Measurements from ENCODE around the gene CAST.
"Not testable (repeated sequence)": the region's sequence is repeated elsewhere in the genome, so short reads cannot be mapped to it uniquely, and the experiment has no call there.

The CAST gene

GRCh38 chr5:96785326-96786109 is 123.3 kb downstream of the CAST start:
- DNase-seq = no peak

DNA sequence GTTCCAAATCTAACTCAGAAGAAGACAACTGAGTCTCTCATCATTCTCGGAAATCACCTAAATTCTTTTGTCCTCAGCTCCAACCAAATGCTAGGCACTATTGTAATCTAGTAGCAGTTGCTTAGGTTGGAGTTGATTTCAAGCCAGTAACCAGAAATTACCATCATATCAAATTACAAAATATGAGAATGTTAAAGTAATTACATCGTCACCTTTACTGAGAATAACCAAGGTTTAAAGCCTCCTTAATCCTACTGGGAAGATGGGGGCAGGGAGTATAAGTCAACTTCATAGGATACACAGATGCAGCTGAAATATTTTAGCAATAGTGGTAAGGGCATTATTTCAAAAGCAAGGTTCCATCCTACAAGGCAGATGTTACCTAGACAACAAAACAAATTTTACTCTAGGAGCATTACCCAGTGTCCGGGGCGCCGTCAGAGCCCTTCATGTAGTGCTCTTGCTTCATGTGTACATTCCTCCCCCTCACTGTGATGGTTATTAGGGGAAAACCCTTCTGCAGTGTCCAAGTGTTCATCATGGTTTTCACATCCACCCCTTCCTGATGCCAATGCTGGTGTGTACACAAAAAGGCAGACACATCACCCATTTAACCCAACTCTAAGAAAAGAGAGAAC is 126.1 kb downstream of the CAST start:
- peak; percentile 29 for DNase-seq

- no peak for DNase-seq
These were observed 127.7 kb downstream of the CAST start for GRCh38 chr5:96789794-96790330.

DNA sequence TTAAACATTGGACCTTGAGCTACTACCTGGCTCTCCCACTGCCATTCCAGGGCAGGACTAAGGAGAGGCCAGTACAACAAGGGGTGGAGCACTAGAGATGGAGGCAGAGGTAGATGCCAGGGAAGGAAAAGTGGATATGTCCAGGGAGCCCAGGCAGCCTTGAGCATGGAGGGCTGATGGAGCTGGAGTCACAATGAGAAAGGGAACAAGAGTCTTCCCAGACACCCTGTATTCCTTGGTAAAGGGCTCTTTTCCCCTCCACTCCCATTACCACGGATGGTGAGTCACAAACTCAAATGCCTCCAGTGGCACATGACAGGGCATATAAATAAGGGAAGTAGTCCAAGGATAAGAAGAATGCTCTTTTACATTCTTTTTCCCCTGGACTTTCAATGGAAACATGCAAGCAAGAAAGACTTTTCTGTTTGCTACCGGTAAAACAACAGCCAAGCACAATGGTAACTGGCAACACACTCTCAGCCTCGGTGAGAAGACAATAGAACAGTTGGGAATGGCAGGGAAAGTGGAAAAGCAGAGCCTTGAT is 128.9 kb downstream of the CAST start:
- peak; percentile 22 for DNase-seq

DNA sequence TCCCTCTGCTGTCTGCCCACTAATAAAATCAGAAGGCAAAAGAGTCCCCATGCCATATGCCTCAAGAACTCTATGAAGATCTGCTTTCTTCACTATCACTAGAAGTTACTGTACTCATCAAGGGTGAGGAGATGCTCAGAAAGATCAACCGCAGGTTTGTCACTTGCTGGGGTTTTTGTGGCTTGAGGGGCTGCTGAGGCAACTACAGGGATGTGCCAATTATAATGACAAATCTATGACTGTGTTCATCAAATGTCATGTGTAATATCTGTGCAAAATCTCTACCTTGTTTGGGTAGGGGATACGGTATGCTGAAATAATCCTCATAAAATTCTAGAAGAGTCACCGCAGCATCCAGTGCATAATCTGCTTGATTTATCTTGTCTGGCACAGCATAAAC is 132.6 kb downstream of the CAST start:
- DNase-seq = no peak

DNA sequence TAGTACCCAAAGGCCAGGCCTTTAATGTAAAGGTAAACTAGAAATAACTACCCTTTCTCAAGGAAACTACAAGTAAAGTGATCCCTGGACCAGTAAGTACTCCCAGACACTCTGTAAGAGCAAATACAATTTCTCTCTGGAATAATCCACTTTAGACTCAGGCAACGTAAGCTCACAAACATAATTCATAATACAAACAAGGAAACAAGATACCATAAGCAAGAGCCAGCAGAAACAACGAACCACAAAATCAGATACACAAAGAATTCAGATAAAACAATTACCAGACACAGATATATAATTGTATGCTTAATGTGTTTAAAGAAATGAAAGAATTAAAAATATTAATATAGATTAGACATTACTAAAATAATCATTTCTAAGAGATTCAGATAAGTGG is 133.4 kb downstream of the CAST start:
- DNase-seq = no peak

- no peak for DNase-seq
These were observed 134.3 kb downstream of the CAST start for GRCh38 chr5:96796434-96796833.

- not testable (repeated sequence) for DNase-seq
These were observed 139.5 kb downstream of the CAST start for GRCh38 chr5:96801718-96802117.

- peak; percentile 32 for DNase-seq
These were observed 145.0 kb downstream of the CAST start for GRCh38 chr5:96807075-96807654.

- no peak for DNase-seq
These were observed 146.3 kb downstream of the CAST start for GRCh38 chr5:96808541-96808828.

DNA sequence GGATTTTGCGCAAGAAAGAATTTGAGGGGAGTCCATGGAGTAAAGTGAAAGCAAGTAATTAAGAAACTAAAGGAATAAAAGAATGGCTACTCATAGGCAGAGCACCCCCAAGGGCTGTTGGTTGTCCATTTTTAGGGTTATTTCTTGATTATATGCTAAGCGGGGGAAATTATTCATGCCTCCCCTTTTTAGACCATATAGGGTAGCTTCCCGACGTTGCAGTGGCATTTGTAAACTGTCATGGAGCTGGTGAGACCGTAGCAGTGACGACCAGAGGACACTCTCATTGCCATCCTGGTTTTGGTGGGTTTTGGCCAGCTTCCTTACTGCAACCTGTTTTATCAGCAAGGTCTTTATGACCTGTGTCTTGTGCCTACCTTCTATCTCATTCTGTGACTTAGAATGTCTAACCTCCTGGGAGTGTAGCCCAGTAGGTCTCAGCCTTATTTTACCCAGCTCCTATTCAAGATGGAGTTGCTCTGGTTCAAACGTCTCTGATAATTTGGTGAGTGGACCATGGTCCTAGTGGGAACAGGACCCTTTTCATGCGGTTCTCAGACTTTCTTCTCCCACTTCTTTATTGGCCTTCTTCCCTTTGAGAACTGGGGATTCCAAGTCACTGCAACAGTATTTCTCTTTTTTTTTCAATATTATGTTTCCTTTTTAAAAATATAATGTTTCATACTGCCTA is 146.8 kb downstream of the CAST start:
- DNase-seq = no peak

DNA sequence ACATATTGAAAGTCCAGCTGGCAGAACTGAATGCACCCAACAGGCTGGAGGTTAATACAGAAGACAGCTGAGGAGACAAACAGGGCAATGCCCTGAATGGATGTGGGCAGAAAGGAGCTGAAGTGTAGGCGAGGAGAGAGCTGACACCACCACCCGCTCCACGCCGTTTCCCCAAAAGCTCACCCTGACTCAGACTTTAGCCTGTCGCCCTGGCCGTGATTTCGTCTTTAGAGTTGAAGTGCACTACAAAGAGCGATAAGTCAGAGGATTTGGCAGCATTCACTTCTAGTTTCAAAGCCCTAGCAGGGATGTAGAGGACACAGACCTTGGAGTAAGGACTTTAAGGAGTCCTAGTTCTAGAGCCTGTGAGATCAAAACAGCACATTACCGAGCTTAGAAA is 147.7 kb downstream of the CAST start:
- DNase-seq = no peak

DNA sequence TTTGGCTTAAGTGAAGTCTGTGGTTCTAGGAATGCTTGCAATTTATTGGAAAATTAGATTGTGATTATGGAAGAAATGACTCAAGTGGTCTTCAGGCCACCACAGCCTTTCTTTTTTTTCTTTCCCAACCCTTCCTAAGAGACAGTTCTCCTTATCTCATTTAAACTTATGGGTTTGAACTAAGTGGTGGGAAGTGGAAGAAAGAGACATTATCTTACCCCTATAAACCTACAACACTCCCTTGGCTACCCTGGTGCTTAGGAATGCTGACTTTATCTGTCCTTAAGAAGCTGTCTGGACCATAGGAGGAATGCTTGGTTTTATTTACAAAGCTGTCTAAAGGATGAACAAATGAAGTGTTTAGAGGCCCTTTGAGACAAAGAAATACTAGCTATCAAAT is 150.7 kb downstream of the CAST start:
- DNase-seq = no peak

- DNase-seq = no peak
These were observed 151.9 kb downstream of the CAST start for GRCh38 chr5:96814041-96814440.

- DNase-seq = no peak
These were observed 154.3 kb downstream of the CAST start for GRCh38 chr5:96816411-96816939.

GRCh38 chr5:96816991-96817390 is 154.8 kb downstream of the CAST start:
- no peak for DNase-seq

DNA sequence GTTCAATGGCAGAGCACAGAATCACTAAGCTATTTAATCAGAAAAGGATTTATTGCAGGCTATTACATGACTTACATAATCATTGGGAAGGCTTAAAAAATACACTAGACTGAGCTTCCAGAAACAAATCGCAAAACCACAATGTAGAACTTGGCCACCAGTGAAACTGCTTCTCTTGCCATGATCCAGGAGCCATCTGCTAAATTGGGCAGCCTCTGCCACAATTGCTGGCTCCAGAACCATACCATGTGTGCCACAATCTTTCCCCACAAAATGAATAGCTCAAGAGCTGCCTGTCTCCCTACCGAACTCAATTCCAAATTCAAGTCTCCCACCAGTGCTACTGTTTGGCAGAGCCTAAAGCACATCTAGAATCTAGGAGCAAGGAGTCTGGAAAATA is 155.3 kb downstream of the CAST start:
- DNase-seq = no peak

DNA sequence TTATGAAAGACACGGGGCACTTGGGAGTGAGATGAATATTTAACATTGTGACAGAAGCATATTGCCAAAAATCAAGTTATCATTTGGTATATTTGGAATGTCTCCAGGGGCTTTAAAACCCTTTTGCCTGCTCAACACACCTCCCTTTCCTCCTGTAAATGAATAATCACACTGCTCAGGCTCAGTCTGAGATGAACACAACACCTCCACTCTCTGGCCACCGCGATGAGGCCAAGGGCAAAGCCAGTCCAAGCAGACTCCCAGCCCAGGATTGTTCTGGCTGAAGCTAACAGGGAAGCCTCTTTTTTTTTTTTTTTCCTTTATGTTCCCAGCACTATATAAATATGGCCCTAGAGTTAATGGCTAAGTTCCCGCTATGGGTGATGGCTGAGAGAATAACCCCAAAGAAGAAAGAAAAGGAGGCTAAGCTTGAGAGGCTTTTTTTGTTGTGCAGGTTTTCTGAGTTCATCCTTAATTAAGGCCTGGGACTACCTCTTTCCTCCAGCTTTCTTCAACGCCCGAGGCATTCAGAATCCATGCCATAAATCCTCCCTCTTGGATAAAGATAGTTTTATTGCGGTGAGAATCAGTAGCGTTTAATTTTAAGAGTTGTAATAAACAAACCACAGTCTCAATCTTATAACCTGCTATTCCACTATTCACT is 156.1 kb downstream of the CAST start:
- DNase-seq = no peak

GRCh38 chr5:96819806-96820205 is 157.6 kb downstream of the CAST start:
- no peak for DNase-seq

- no peak for DNase-seq
These were observed 159.2 kb downstream of the CAST start for GRCh38 chr5:96821260-96821916.

DNA sequence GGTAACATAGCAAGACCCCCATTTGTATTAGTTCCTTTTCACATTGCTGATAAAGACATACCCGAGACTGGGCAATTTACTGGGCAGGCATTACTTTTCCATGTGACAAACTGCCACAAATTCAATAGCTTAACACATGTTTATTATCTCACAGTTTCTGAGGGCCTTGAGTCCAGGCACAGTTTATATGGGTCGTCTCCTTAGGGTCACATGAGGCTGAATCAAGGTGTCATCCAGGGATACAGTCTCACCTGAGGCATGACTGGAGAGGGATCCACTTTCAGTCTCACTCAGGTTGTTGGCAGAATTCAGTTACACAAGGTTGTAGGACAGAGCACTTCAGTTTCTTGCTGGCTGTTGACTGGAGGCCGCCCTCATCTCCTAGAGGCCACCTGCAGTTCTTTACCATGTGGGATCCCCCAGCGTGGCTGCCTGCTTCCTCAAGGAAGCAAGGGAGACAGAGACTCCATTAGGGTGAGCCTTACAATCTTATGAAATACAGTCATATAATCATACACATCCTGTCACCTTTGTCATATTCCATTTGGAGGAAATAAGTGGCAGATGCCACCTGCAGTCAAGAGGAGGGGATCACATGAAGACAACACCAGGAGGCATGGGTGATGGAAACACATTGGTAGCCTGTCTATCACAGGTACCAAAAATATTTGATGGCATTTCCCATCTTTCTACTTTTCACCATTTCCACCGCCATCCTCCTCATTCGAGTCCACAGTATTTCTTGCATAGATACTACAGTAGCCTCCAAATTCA is 160.7 kb downstream of the CAST start:
- no peak for DNase-seq

All from kidney glomerular epithelial cell (primary cell).